Measurements from ENCODE around the gene CCDC107.

The CCDC107 gene

GRCh38 chr9:35697486-35697885 lies 39.4 kb downstream of the CCDC107 start:
- no peak for TF ChIP-seq L3MBTL2 (conservative IDR thresholded peaks at IDR 0.05)
- TF ChIP-seq BHLHE40 (IDR thresholded peaks at IDR 0.05; ENCODE audit: borderline replicate concordance): no peak
- TF ChIP-seq ELF4 (IDR thresholded peaks at IDR 0.05): no peak
- no peak for TF ChIP-seq CTBP1 (IDR thresholded peaks at IDR 0.05; ENCODE audit: borderline replicate concordance)
- TF ChIP-seq SUZ12 (IDR thresholded peaks at IDR 0.05): no peak
- no peak for TF ChIP-seq ARNT (IDR thresholded peaks at IDR 0.05)
- TF ChIP-seq FOXM1 (IDR thresholded peaks at IDR 0.05; ENCODE audit: borderline replicate concordance): no peak
- no peak for TF ChIP-seq FOXK2 (IDR thresholded peaks at IDR 0.05)
- no peak for TF ChIP-seq TARDBP (IDR thresholded peaks at IDR 0.05)
- TF ChIP-seq PKNOX1 (IDR thresholded peaks at IDR 0.05): no peak
- TF ChIP-seq FOXA1 (IDR thresholded peaks at IDR 0.05): no peak
- TF ChIP-seq LEF1 (IDR thresholded peaks at IDR 0.05; ENCODE audit: borderline replicate concordance): no peak
- no peak for TF ChIP-seq NFRKB (IDR thresholded peaks at IDR 0.05)
- TF ChIP-seq ZNF384 (IDR thresholded peaks at IDR 0.05): no peak
- no peak for TF ChIP-seq SP1 (IDR thresholded peaks at IDR 0.05)
- no peak for TF ChIP-seq HDGF (IDR thresholded peaks at IDR 0.05; ENCODE audit: borderline replicate concordance)
- POLR2A ChIA-PET: no interaction called here
- CTCF ChIA-PET: interaction anchor here (1.0 to 1.7 kb wide), 6 partner anchors 16 to 73 kb away, joined by 3 to 11 read pairs (median 4); partner anchors contain the start of genes ARHGEF39, CREB3 and TLN1
- no peak for DNase-seq (ENCODE audit: extremely low spot score)

- no peak for TF ChIP-seq FOXA1 (IDR thresholded peaks at IDR 0.05)
- no peak for TF ChIP-seq FOXK2 (IDR thresholded peaks at IDR 0.05)
- TF ChIP-seq SUZ12 (IDR thresholded peaks at IDR 0.05): no peak
- no peak for TF ChIP-seq ZNF384 (IDR thresholded peaks at IDR 0.05)
- TF ChIP-seq BHLHE40 (IDR thresholded peaks at IDR 0.05; ENCODE audit: borderline replicate concordance): no peak
- TF ChIP-seq FOXM1 (IDR thresholded peaks at IDR 0.05; ENCODE audit: borderline replicate concordance): no peak
- TF ChIP-seq L3MBTL2 (conservative IDR thresholded peaks at IDR 0.05): no peak
- TF ChIP-seq PKNOX1 (IDR thresholded peaks at IDR 0.05): no peak
- no peak for TF ChIP-seq LEF1 (IDR thresholded peaks at IDR 0.05; ENCODE audit: borderline replicate concordance)
- no peak for TF ChIP-seq ARNT (IDR thresholded peaks at IDR 0.05)
- no peak for TF ChIP-seq ELF4 (IDR thresholded peaks at IDR 0.05)
- TF ChIP-seq NFRKB (IDR thresholded peaks at IDR 0.05): no peak
- TF ChIP-seq SP1 (IDR thresholded peaks at IDR 0.05): no peak
- ChIA-PET CTCF (interaction anchor here (0.5 to 1.0 kb wide), 2 partner anchors 30 to 92 kb away, joined by 3 read pairs; no protein-coding TSS in a partner anchor), POLR2A (no interaction called here)
- DNase-seq (ENCODE audit: extremely low spot score): no peak
Measured at GRCh38 chr9:35698231-35698630, 40.1 kb downstream of the CCDC107 start.

GRCh38 chr9:35700031-35700430 lies 41.9 kb downstream of the CCDC107 start:
- DNase-seq (ENCODE audit: extremely low spot score): no peak
- TF ChIP-seq NFRKB (IDR thresholded peaks at IDR 0.05): no peak
- no peak for TF ChIP-seq L3MBTL2 (conservative IDR thresholded peaks at IDR 0.05)
- no peak for TF ChIP-seq PKNOX1 (IDR thresholded peaks at IDR 0.05)
- TF ChIP-seq BHLHE40 (IDR thresholded peaks at IDR 0.05; ENCODE audit: borderline replicate concordance): no peak
- no peak for TF ChIP-seq SP1 (IDR thresholded peaks at IDR 0.05)
- no peak for TF ChIP-seq LEF1 (IDR thresholded peaks at IDR 0.05; ENCODE audit: borderline replicate concordance)
- TF ChIP-seq ARNT (IDR thresholded peaks at IDR 0.05): no peak
- TF ChIP-seq TARDBP (IDR thresholded peaks at IDR 0.05): no peak
- no peak for TF ChIP-seq FOXA1 (IDR thresholded peaks at IDR 0.05)
- no peak for TF ChIP-seq CTBP1 (IDR thresholded peaks at IDR 0.05; ENCODE audit: borderline replicate concordance)
- no peak for TF ChIP-seq ELF4 (IDR thresholded peaks at IDR 0.05)
- TF ChIP-seq SUZ12 (IDR thresholded peaks at IDR 0.05): no peak
- TF ChIP-seq FOXM1 (IDR thresholded peaks at IDR 0.05; ENCODE audit: borderline replicate concordance): no peak
- no peak for TF ChIP-seq HDGF (IDR thresholded peaks at IDR 0.05; ENCODE audit: borderline replicate concordance)
- ChIA-PET POLR2A (no interaction called here), CTCF (no interaction called here)

- no peak for DNase-seq (ENCODE audit: extremely low spot score)
- CTCF ChIA-PET: interaction anchor here (0.6 kb wide), 1 partner anchor 47 kb away, joined by 3 read pairs; no protein-coding TSS in a partner anchor
- POLR2A ChIA-PET: interaction anchor here (1.0 kb wide), 1 partner anchor 10 kb away, joined by 3 read pairs; no protein-coding TSS in a partner anchor
- no peak for TF ChIP-seq NFRKB (IDR thresholded peaks at IDR 0.05)
Measured at GRCh38 chr9:35700942-35701341, 42.9 kb downstream of the CCDC107 start.

GRCh38 chr9:35702696-35703095 lies 44.6 kb downstream of the CCDC107 start:
- TF ChIP-seq FOXA1 (IDR thresholded peaks at IDR 0.05): no peak
- TF ChIP-seq FOXK2 (IDR thresholded peaks at IDR 0.05): no peak
- TF ChIP-seq NFRKB (IDR thresholded peaks at IDR 0.05): no peak
- no peak for TF ChIP-seq FOXM1 (IDR thresholded peaks at IDR 0.05; ENCODE audit: borderline replicate concordance)
- TF ChIP-seq HDGF (IDR thresholded peaks at IDR 0.05; ENCODE audit: borderline replicate concordance): no peak
- no peak for TF ChIP-seq BHLHE40 (IDR thresholded peaks at IDR 0.05; ENCODE audit: borderline replicate concordance)
- TF ChIP-seq SUZ12 (IDR thresholded peaks at IDR 0.05): no peak
- no peak for TF ChIP-seq CTBP1 (IDR thresholded peaks at IDR 0.05; ENCODE audit: borderline replicate concordance)
- no peak for TF ChIP-seq SP1 (IDR thresholded peaks at IDR 0.05)
- TF ChIP-seq ELF4 (IDR thresholded peaks at IDR 0.05): no peak
- no peak for TF ChIP-seq PKNOX1 (IDR thresholded peaks at IDR 0.05)
- no peak for TF ChIP-seq ARNT (IDR thresholded peaks at IDR 0.05)
- TF ChIP-seq L3MBTL2 (conservative IDR thresholded peaks at IDR 0.05): no peak
- no peak for TF ChIP-seq LEF1 (IDR thresholded peaks at IDR 0.05; ENCODE audit: borderline replicate concordance)
- TF ChIP-seq ZNF384 (IDR thresholded peaks at IDR 0.05): no peak
- DNase-seq (ENCODE audit: extremely low spot score): no peak
- ChIA-PET CTCF (no interaction called here), POLR2A (no interaction called here)

All from HEK293T (cell line).